ENCODE data around the gene APOC3. TPM values are rescaled to one million over a fixed set of nuclear protein-coding genes. Genes with fewer than 3 reads are reported as not detected.

APOC3 gene
- total RNA-seq, 1 experiment from 2014 or later = 3.5 TPM

DNA sequence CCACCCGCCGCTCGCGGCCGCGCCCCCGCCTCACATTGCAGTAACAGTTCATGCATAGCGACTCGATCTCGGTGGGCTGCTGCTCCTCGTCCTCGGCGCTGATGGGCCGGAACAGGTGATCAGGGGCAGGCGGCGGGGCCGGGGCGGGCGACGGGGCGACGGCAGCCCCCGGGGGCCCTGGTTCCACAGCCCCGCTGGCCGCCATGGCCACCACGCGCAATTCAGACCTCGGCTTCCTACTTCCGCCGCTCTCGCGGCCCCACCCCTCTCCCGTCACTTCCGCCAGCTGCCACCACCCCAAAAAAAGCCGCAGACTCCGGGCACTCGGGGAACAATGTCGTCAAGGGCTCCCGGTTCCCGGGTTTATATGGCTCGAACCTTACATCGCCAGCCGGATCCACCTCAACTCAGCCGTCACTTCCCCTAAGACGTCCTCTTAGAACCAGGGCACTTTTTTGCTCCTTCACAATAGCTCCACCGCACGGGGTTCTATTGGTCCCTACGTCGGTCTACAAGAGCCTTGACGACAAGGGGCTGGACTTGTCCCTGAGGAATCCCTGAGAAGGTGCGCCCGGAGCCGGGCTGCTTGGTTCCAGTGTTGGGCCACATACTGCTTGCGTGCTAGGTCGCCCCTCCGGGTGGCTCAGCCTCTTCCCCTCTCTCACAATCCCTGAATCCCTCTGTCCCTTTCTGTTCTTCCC, 41.8 kb upstream of the APOC3 start, which contains the start of gene ZPR1 (continued):
- peak; percentile 50 for TF ChIP-seq ZBTB33 (IDR thresholded peaks at IDR 0.05; ENCODE audit: extremely low read depth, insufficient replicate concordance, low read length)
- no peak for TF ChIP-seq TCF7L2 (IDR thresholded peaks at IDR 0.05; ENCODE audit: borderline replicate concordance, extremely low read depth, insufficient read depth, insufficient read length)
- TF ChIP-seq YY1 (IDR thresholded peaks at IDR 0.05; ENCODE audit: extremely low read depth, insufficient replicate concordance, low read depth, low read length) = peak; percentile 76
- TF ChIP-seq ELF1 (IDR thresholded peaks at IDR 0.05; ENCODE audit: borderline replicate concordance, low read depth) = no peak; the same call in 1 of the 2 replicates

- Histone ChIP-seq H3K79me2 (ENCODE audit: insufficient read depth, low read length) (peaks cover 19% of the 10 kb centered on the region), H3K9me2 (ENCODE audit: insufficient read depth) (no peaks in the 10 kb centered on the region), H3K27me3 (ENCODE audit: insufficient read depth, low read length) (no peaks in the 10 kb centered on the region), H3K9me3 (ENCODE audit: control insufficient read depth in 1 of 2, insufficient read depth in 1 of 2, low read depth in 1 of 2, low read length in 2 of 2) (no peaks in the 10 kb centered on the region), H4K20me1 (ENCODE audit: insufficient read depth) (no peaks in the 10 kb centered on the region), H2AFZ (ENCODE audit: low read depth, low read length, poor library complexity, severe bottlenecking) (no peak overlapping the region), H3K4me3 (replicated peaks in 1 of 2; ENCODE audit: low read depth in 1 of 2, low read length in 2 of 2) (peak overlapping the region; percentile 93 to 94), H3K4me1 (ENCODE audit: control insufficient read depth in 1 of 2, insufficient read depth in 2 of 2, low read length in 2 of 2) (peaks cover 12 to 35% of the 10 kb centered on the region in 2 experiments), H3K36me3 (ENCODE audit: control insufficient read depth in 1 of 2, insufficient read depth in 2 of 2, low read length in 2 of 2) (peaks cover 24 to 27% of the 10 kb centered on the region in 2 experiments; a peak in 3 of 4 replicates), H3K9ac (ENCODE audit: low read length) (peak overlapping the region; percentile 94), H3K4me2 (ENCODE audit: low read length) (peak overlapping the region; percentile 94), H3K27ac (ENCODE audit: low read depth, low read length) (peak overlapping the region; percentile 43; the same call in 1 of the 2 replicates)
- DNase-seq (ENCODE audit: low read depth, low spot score) = no peak
- ChIA-PET CTCF (interaction anchor here (0.8 to 1.8 kb wide), 5 partner anchors 9 to 317 kb away, joined by 3 to 9 read pairs (median 4); no protein-coding TSS in a partner anchor), POLR2A (interaction anchor here (1.3 kb wide), 1 partner anchor 19 kb away, joined by 3 read pairs; no protein-coding TSS in a partner anchor), RAD21 (ENCODE audit: low non-redundant PET in 1 of 2, low total read pairs in 2 of 2, uncharacterized antibody in 2 of 2, unreplicated experiment in 2 of 2) (no interaction called here)
- TF ChIP-seq SP1 (IDR thresholded peaks at IDR 0.05; ENCODE audit: low read depth) (no peak), YY1 (IDR thresholded peaks at IDR 0.05; ENCODE audit: extremely low read depth, insufficient replicate concordance, low read depth, low read length) (no peak), JUND (IDR thresholded peaks at IDR 0.05) (no peak), RAD21 (IDR thresholded peaks at IDR 0.05; ENCODE audit: low read depth) (no peak), POLR2AphosphoS5 (IDR thresholded peaks at IDR 0.05; ENCODE audit: low read depth, low read length) (no peak), SIN3A (IDR thresholded peaks at IDR 0.05; ENCODE audit: low read depth) (no peak), CBX3 (IDR thresholded peaks at IDR 0.05; ENCODE audit: low read depth) (no peak), TCF7L2 (IDR thresholded peaks at IDR 0.05; ENCODE audit: borderline replicate concordance, extremely low read depth, insufficient read depth, insufficient read length) (no peak), EGR1 (IDR thresholded peaks at IDR 0.05; ENCODE audit: low read depth) (no peak), ZBTB33 (IDR thresholded peaks at IDR 0.05; ENCODE audit: extremely low read depth, insufficient replicate concordance, low read length) (no peak), FOSL1 (IDR thresholded peaks at IDR 0.05; ENCODE audit: low read depth) (no peak), POLR2A (IDR thresholded peaks at IDR 0.05; ENCODE audit: borderline replicate concordance, extremely low read depth, insufficient read depth, insufficient read length) (no peak)
- TF ChIP-seq, protein P1, sequence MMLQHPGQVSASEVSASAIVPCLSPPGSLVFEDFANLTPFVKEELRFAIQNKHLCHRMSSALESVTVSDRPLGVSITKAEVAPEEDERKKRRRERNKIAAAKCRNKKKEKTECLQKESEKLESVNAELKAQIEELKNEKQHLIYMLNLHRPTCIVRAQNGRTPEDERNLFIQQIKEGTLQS (IDR thresholded peaks at IDR 0.05) = no peak
- BruUV-seq (replicated peaks) = no TSS peak
- intact Hi-C loops (cut with micrococcal nuclease) = no loop called here
- no peak for ATAC-seq
Measured at GRCh38 chr11:116788534-116788933, 41.2 kb upstream of the APOC3 start.

Measured in HCT116 (cell line).